Endothelial cell of umbilical vein (primary cell): ENCODE measurements around the gene SUFU. TPM values are rescaled to one million over a fixed set of nuclear protein-coding genes. Genes with fewer than 3 reads are reported as not detected.

Experiments used
- BruUV-seq: library from RNA; stranded (reverse); fragments of 400-500 nt; replicated peaks from 2 replicates; lab custom pipeline; 2021; lab: Mats Ljungman, UMichigan
- CTCF ChIA-PET: fragments of 300-600, 350-600 bp; sonication (Branson Sonifier 250); formaldehyde crosslinking; loops from one replicate; lab custom pipeline; 2021; ENCODE audit warnings: antibody characterized with exemption, inconsistent platforms; lab: Charles Lee
- POLR2A ChIA-PET: fragments of 300-600, 350-600 bp; sonication (Branson Sonifier 250); formaldehyde crosslinking; loops from one replicate; lab custom pipeline; 2021; ENCODE audit warnings: antibody characterized with exemption, inconsistent platforms; lab: Charles Lee
- DNase-seq: peaks from one replicate; pipeline ENCODE4 v3.0.0-alpha.2; 2011; ENCODE audit warnings: low read depth, low spot score
- FAIRE-seq: peaks from 2 replicates; lab custom pipeline; 2011; peaks lifted over from hg19 to GRCh38; lab: Jason Lieb, UNC
- H2AFZ ChIP-seq: 2 replicates; pipeline ENCODE4 v1.6.0; 2012; ENCODE audit warnings: low read depth, low read length, control low read depth, inconsistent platforms
- H3K27ac ChIP-seq: 2 replicates; pipeline ENCODE4 v1.5.1; 2011; ENCODE audit warnings: low read depth, mild to moderate bottlenecking, control low read depth, low read length, moderate library complexity; ENCODE audit not compliant: insufficient read depth
- H3K27me3 ChIP-seq, 2 experiments: 2 replicates each; pipeline versions ENCODE4 v1.6.0 to v1.6.1; 2011; ENCODE audit warnings: low read length in 2 of 2, mixed read lengths in 1 of 2; ENCODE audit not compliant: control insufficient read depth in 2 of 2, insufficient read depth in 2 of 2
- H3K36me3 ChIP-seq, 2 experiments: 2 replicates in 1 of 2; 3 replicates in 1 of 2; pipeline ENCODE4 v1.5.1; 2011; ENCODE audit warnings: low read length in 2 of 2, mild to moderate bottlenecking in 1 of 2, moderate library complexity in 1 of 2; ENCODE audit not compliant: control insufficient read depth in 2 of 2, insufficient read depth in 2 of 2; ENCODE audit errors: extremely low read depth in 1 of 2
- H3K4me1 ChIP-seq: 3 replicates; pipeline ENCODE4 v1.5.1; 2011; ENCODE audit warnings: mild to moderate bottlenecking, low read length; ENCODE audit not compliant: control insufficient read depth, insufficient read depth; ENCODE audit errors: extremely low read depth
- H3K4me2 ChIP-seq: 2 replicates; pipeline ENCODE4 v1.6.1; 2011; ENCODE audit warnings: low read length, control low read depth, mixed read lengths; ENCODE audit not compliant: insufficient read depth
- H3K4me3 ChIP-seq, 3 experiments: fragments of 200-600 bp in 1 of 3; sonication (generic), shearing (Covaris generic) in 1 of 3; replicated peaks in 1 of 3; 2 replicates each; pipeline ENCODE4 v1.5.1; 2011 to 2016; ENCODE audit warnings: control low read depth in 3 of 3, low read length in 3 of 3, mild to moderate bottlenecking in 2 of 3, inconsistent platforms in 1 of 3, low read depth in 1 of 3, moderate library complexity in 1 of 3; ENCODE audit not compliant: insufficient read depth in 1 of 3
- H3K79me2 ChIP-seq: 2 replicates; pipeline ENCODE4 v1.6.0; 2012; ENCODE audit warnings: low read length, inconsistent platforms; ENCODE audit not compliant: control insufficient read depth, insufficient read depth
- H3K9ac ChIP-seq: replicated peaks from 2 replicates; pipeline ENCODE3; 2011; ENCODE audit warnings: low read length, control low read depth; ENCODE audit not compliant: insufficient read depth; ENCODE audit errors: extremely low read depth
- H3K9me1 ChIP-seq: replicated peaks from 3 replicates; pipeline ENCODE4 v1.6.0; 2011; ENCODE audit warnings: mild to moderate bottlenecking, low read length; ENCODE audit not compliant: control insufficient read depth, insufficient read depth; ENCODE audit errors: extremely low read depth
- H3K9me3 ChIP-seq: replicated peaks from 2 replicates; pipeline ENCODE4 v1.5.1; 2012; ENCODE audit warnings: low read length, inconsistent platforms; ENCODE audit not compliant: control insufficient read depth, insufficient read depth
- H4K20me1 ChIP-seq: replicated peaks from 2 replicates; pipeline ENCODE3; 2011; ENCODE audit warnings: mild to moderate bottlenecking, low read length; ENCODE audit not compliant: control insufficient read depth, insufficient read depth; ENCODE audit errors: extremely low read depth
- MYC ChIP-seq: IDR thresholded peaks from one replicate; pipeline ENCODE4 v1.6.1; 2011; ENCODE audit warnings: mild to moderate bottlenecking, low read depth, low read length
- POLR2A ChIP-seq: IDR thresholded peaks from 2 replicates; pipeline ENCODE4 v1.6.1; 2012; ENCODE audit warnings: low read depth, mild to moderate bottlenecking, control low read depth, low read length
- POLR2AphosphoS5 ChIP-seq: IDR thresholded peaks from 2 replicates; pipeline ENCODE4 v1.6.1; 2012; ENCODE audit warnings: low read depth, mild to moderate bottlenecking, control low read depth, low read length, moderate library complexity; ENCODE audit not compliant: insufficient read depth
- dilution Hi-C: fragments of 300-500 bp; cut with MboI; formaldehyde crosslinking; loops from one replicate; pipeline ENCODE4 v1.15.0; 2019; ENCODE audit warnings: low sequenced_read_pairs; ENCODE audit not compliant: extremely low pct_ligation_motif_present
- intact Hi-C: fragments of 100-400 bp; cut with micrococcal nuclease; formaldehyde crosslinking; loops from one replicate; pipeline ENCODE4 v1.10.0; 2022
- polyA plus RNA-seq, 4 experiments: library from polyadenylated mRNA; depleted of rRNA in 3 of 4; stranded (reverse) in 3 of 4; unstranded in 1 of 4; fragments of >200 nt; gene quantifications; 2 replicates each; pipeline versions ENCODE4 v1.2.1 to v1.2.3, GENCODE V29; 2011 to 2012; ENCODE audit warnings: missing spikeins in 1 of 4
- total RNA-seq: library from RNA; stranded (reverse); gene quantifications from 2 replicates; pipeline ENCODE4 v1.2.3, GENCODE V29; 2021
- TF ChIP-seq, protein P1 (sequence below), 2 donors: IDR thresholded peaks; 1 replicate in 1 of 2; 2 replicates in 1 of 2; pipeline ENCODE4 v1.5.1; 2011; ENCODE audit warnings: low read length in 2 of 2, mild to moderate bottlenecking in 2 of 2, moderate library complexity in 2 of 2, control low read depth in 1 of 2, inconsistent platforms in 1 of 2, low read depth in 1 of 2; ENCODE audit not compliant: insufficient read depth in 1 of 2; ENCODE audit errors: extremely low read depth in 1 of 2

The SUFU gene
- total and polyA plus RNA-seq, 2 donors (not counting 3 experiments of a cell fraction or from before 2014, with no cell fraction given): 10.1 to 16.3 TPM

- Histone ChIP-seq H4K20me1 (no peaks in the 10 kb centered on the region), H3K27me3 (no peaks in the 10 kb centered on the region), H3K36me3 (peaks cover 0 to 2% of the 10 kb centered on the region in 2 experiments), H3K4me2 (no peak overlapping the region), H3K4me1 (no peaks in the 10 kb centered on the region), H3K9me1 (no peaks in the 10 kb centered on the region), H3K79me2 (no peaks in the 10 kb centered on the region), H3K9ac (no peak overlapping the region), H2AFZ (no peak overlapping the region), H3K4me3 (no peak overlapping the region), H3K9me3 (no peaks in the 10 kb centered on the region), H3K27ac (no peak overlapping the region)
- dilution Hi-C loops (no loop called here), intact Hi-C loops (no loop called here)
- FAIRE-seq (peak; percentile 58), DNase-seq (peak; percentile 10)
- ChIA-PET POLR2A (no interaction called here), CTCF (interaction anchor here (1.1 kb wide), 1 partner anchor 44 kb away, joined by 4 read pairs; no protein-coding TSS in a partner anchor)
- BruUV-seq: no TSS peak
- no peak for TF ChIP-seq POLR2A
- TF ChIP-seq, protein P1, sequence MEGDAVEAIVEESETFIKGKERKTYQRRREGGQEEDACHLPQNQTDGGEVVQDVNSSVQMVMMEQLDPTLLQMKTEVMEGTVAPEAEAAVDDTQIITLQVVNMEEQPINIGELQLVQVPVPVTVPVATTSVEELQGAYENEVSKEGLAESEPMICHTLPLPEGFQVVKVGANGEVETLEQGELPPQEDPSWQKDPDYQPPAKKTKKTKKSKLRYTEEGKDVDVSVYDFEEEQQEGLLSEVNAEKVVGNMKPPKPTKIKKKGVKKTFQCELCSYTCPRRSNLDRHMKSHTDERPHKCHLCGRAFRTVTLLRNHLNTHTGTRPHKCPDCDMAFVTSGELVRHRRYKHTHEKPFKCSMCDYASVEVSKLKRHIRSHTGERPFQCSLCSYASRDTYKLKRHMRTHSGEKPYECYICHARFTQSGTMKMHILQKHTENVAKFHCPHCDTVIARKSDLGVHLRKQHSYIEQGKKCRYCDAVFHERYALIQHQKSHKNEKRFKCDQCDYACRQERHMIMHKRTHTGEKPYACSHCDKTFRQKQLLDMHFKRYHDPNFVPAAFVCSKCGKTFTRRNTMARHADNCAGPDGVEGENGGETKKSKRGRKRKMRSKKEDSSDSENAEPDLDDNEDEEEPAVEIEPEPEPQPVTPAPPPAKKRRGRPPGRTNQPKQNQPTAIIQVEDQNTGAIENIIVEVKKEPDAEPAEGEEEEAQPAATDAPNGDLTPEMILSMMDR (IDR thresholded peaks at IDR 0.05; ENCODE audit: extremely low read depth in 1 of 2, insufficient read depth in 1 of 2, low read depth in 1 of 2, low read length in 2 of 2): peak; percentile 15 to 40
Measured at GRCh38 chr10:102540023-102540422, 36.3 kb downstream of the SUFU start.

DNA sequence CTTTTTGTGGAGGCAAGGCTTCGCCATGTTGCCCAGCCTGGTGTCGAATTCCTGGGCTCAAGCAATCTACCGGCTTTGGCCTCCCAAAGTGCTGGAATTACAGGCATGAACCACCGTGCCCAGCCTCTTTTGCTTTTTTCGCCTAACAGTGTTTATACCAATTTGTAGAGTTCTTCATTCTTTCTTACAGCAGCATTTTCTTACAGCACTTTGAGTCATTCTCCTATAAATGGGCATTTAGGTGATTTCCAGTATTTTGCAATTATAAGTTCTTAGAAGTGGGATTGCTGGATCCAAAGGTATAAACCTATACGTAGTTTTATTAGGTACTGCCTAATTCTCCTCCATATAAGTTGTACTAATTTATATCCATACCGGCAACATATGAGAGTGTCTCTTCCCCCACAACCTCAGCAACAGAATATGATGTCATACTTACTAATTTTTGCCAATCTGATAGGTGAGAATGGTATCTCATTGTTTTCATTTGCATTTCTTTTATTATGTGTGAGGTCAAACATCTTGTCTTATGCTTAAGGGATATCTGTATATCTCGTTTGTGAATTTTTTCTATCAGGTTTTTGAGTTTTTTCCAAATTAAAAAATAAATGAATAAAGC, 39.1 kb downstream of the SUFU start:
- POLR2A ChIA-PET: no interaction called here
- Histone ChIP-seq H3K36me3 (no peaks in the 10 kb centered on the region), H3K9ac (no peak overlapping the region), H3K4me2 (no peak overlapping the region), H3K27me3 (no peaks in the 10 kb centered on the region), H3K9me1 (no peaks in the 10 kb centered on the region), H4K20me1 (no peaks in the 10 kb centered on the region), H3K27ac (no peak overlapping the region), H2AFZ (no peak overlapping the region), H3K79me2 (no peaks in the 10 kb centered on the region), H3K4me3 (no peak overlapping the region), H3K4me1 (no peaks in the 10 kb centered on the region), H3K9me3 (no peaks in the 10 kb centered on the region)
- dilution Hi-C loops (no loop called here), intact Hi-C loops (no loop called here)
- no TSS peak for BruUV-seq
- FAIRE-seq (no peak), DNase-seq (no peak)
- CTCF ChIA-PET: no interaction called here
- TF ChIP-seq POLR2AphosphoS5: no peak
- no peak for TF ChIP-seq MYC
